NCI-H2107 treated with DMSO at 0.1 percent for 48 hours (cell line): ENCODE measurements around the gene FIG4.
"Not testable (repeated sequence)": the region's sequence is repeated elsewhere in the genome, so short reads cannot be mapped to it uniquely, and the experiment has no call there.

ENCODE experiments used
- DNase-seq: peaks from one replicate; lab custom pipeline; 2025; ENCODE audit not compliant: unreplicated experiment; lab: John Stamatoyannopoulos, UW

Gene FIG4

DNA sequence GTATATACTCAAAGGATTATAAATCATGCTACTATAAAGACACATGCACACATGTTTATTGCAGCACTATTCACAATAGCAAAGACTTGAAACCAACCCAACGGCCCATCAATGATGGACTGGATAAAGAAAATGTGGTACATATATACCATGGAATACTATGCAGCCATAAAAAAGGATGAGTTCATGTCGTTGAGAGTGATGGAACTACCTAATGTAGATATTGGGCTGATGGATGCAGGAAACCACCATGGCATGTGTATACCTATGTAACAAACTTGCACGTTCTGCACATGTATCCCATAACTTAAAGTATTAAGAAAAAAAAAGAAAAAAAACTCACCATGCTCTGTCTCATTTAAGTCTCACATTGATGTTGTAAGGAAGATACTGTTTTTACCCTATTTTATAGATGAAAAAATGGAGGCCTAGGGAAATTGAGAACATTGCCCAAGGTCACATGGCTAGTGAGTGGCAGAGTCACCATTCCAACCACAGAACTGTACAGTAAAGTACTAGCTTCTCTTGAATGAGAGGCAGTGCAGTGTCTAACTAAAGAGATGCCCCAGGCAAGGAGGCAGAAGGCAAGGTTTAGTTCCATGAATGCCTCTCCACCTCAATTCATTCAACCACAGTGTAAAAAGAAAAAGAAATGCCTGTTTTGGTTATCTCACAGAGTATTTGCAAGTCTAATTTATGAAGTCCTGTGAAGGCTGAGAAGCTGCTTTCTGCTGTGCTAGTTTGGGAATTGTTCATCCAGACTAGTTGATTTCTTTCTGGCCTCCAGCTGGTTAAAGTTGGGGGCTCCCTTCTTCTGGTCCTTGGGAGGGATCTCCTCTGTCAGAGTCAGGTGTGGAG lies 68.2 kb downstream of the FIG4 start:
- no peak for DNase-seq

DNA sequence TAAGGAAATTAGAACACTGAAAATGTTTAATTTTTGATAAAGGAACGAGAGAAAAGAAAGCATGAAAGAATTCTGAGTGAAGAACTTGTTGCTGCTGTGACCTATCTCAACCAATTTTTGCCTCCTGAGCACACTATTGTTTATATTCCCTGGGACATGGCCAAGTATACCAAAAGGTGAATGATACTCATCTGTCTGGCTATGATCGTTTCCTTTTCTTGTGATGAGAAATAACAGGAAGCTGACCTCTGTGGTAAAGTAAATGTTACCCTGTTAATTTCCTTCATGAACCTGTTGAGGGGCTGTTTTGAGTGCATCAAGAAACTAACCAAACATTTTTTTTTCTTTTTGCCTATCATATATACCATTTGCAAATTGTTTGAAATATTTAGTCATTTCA lies 69.1 kb downstream of the FIG4 start:
- no peak for DNase-seq

DNA sequence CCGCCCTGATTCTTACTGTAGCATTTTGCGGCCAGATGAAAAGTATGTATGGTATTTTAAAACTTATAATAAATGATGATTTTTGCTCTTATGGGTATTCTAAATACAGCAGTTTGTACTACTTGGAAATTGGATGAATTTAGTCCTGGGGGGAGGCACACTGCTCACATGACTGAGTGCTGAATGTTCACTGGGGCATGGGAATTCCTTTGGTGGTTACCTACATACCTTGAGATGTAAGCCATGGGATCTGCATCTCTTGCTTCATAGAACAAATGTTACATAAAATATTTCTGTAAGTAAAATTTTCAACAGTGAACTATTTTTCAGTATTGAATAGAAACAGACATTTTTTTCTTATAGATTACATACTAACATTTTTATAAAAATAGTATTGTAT lies 71.1 kb downstream of the FIG4 start:
- no peak for DNase-seq

DNA sequence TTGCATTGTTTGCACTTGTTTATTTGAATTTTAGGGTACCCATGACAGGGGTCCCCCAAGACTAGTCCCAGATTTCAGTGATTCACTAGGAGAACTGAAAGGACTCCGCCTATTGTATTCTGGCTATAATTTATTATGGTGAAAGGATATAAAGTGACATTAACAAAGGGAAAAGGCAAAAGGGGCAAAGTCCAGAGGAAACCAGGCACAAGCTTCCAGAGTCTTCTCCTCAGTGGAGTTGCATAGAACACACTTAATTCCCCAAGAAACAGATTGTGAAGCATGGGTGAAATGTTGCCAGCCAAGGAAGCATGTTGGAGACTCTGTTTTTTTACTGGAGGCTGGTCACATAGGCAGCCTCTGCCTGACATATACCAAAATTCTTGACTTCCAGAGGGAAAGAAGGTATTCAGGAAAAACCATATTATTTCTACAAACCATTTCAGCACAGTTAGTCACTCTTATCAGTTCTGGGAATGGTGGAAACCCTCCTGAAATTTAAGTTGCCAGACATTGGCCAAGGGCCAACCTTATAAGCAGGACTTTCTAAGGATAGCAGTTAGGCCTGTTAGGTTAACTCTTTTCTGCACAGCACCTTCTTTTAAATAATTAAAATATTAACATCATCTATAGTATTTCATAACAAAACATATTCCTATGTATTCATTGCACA lies 71.8 kb downstream of the FIG4 start:
- DNase-seq, result no peak

DNA sequence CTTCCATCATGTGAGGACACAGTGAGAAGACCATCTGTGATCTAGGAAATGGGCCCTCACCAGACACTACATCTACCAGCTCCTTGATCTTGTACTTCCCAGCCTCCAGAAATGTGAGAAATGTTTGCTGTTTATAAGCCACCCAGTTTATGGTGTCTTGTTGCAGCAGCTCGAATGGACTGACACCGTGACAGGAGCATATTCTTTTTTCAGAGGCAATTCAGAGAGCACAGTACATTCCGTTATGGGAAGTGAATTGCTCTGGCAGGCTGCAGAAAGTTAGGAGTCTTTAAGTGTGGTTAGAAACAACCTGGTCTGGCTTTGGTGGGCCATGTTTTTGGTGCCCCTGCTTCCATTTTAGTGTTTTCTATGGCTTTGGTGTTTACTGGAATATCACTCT lies 75.1 kb downstream of the FIG4 start:
- DNase-seq, result no peak

DNA sequence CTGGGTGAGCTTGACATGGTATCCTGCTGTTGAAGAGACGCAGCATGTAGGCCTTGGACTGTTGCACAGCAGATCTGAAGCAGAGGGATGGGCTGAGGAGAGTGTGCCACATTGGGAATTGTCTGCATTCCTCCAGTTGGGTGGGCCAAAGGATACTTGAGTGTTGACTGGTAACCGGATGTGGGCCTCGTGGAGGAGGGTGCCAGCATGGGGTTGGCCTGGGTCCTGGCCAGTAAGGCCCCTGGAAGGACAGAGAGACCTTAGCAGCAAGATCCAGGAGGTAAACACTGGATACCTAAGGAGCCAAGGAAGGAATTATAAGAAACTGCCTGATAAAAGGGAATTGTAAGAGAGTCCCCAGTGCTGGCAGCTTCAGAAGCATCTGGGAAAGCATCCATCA lies 76.9 kb downstream of the FIG4 start:
- no peak for DNase-seq

DNA sequence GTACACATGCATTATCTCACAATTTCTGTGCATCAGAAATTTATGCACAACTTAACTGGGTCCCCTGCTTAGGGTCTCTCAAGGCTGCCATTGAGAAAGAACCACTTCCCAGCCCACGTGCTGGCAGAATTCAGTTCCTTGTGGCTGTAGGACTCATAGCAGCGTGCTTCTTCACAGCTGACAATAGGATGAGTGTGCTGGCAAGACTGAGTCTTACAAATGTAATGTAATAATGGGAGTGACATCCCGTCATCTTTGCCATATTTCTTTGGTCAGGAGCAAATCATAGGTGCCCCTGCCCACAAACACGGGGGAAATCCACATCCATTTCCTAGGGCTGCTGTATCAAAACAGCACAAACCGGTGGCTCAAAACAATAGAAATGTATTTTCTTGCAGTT lies 77.4 kb downstream of the FIG4 start:
- no peak for DNase-seq

DNA sequence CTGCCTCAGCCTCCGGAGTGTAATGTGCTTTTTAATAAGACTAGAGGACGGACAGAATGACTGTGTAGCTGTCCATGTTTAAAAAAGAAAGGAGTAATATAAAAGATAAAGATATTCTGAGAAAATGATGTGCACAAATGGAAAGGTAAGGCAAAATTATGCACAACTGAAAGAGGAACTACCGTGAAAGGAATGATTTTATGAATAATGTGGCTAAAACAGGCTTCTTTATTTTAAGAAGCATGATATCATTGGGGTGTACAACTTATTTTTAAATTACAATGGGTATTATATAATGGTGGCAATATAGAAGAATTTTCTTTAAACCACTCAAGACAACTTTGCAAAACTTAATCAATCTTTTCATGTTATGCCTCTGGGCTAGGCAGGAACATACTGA lies 78.1 kb downstream of the FIG4 start:
- no peak for DNase-seq

DNA sequence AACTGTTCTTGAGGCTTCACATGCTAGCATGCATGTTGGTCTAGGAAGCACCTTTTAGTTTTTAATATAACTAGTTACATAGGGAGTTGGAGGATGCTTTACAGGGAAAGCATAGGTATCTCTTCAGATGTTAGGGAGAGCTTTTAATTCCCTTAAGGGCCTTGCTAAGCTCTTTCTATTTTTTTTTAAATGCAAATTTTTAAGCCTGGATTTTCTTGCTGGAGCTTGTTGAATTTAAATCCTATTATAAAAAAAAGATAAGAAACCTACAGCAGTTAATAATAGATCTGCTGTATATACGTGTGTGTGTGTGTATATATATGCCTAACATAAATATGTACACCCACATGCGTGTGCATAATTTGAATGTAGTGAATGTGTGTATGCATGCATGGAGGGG lies 79.0 kb downstream of the FIG4 start:
- no peak for DNase-seq

DNA sequence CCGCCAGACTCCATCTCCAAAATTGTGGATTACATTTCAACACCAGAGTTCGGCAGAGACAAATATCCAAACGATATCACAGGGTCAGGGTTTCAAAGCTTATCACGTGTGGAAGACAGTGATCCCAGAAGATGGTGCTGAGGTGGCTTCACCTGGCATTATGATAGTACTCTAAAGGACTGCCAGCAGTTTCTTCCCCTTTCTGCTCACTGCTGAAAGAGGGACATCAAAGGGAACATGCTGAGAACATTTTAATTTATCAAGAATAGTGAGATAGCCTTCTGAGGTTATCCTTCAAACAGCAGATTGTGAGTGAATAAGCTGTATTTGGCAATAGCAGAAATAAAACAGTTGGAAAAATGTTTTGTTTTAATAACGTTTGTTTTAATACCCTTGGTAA lies 79.7 kb downstream of the FIG4 start:
- no peak for DNase-seq

DNA sequence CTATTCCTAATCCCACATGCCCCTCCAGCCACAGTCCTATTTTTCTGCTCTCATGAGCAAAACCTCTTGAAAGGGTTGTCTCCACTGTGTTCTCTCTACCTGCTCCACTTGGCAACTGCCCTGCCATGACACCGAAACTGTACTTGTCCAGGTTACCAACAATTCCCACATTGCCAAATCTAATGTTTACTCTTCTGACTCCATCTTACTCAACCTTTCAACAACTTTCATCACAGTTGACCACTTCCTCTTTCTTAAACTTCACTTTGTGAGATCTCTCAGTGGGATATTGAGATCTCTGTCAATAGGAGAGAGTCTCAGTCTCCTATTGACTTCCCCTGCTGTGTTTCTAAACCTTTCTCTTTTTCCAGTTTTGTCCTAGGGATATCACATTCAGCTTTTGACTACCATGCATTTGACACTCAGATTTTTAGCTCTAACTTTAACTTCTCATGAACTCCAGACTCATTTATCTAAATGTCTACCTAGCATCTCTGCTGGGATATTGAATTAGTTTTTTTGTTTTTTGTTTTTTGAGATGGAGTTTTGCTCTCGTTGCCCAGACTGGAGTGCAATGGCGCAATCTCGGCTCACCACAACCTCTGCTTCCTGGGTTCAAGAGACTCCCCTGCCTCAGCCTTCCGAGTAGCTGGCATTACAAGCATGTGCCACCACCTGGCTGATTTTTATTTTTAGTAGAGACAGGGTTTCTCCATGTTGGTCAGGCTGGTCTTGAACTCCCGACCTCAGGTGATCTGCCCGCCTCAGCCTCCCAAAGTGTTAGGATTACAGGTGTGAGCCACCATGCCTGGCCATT lies 81.1 kb downstream of the FIG4 start:
- DNase-seq, result not testable (repeated sequence)

DNA sequence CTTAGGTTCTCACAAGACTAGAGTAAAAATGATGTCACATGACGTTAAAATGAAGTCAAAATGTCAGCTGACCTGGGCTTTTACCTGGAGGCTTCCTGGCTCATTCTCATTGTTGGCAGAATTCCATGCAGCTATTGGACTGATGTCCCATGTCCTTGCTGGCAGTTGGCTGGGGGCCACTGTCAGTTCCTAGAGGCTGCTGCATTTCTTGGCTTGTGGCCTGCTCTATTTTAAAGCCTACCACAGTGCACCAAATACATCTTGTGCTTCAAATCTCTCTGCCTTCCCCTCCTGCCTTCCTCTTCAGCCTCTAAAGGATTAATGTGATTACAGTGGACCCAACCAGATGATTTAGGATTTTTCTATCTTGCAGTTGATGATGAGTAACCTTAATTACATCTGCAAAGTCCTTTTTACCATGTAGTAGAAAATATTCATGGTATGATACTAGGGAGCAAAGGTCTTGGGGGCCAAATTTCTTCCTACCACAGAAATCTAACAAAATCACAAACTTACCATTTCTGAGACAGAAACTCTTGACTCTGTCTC lies 81.9 kb downstream of the FIG4 start:
- no peak for DNase-seq

DNA sequence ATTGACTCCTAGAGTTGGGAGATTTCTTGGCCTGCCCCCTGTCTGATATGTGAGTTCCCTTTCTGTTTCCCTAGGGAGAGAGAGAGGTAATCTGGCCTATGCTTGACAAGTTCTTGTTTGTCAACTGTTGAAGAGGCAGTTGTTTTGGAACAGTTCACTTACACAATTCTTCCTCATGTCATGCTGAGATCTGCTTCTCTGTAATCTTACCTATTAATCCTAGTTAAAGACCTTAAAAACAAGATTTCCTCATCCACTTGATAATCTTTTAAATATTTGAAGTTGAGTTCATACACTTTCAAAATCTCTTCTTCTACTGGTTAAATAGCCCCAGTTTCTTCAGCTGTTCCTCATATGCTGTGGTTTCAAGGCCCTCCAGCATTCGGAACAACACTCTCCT lies 89.9 kb downstream of the FIG4 start:
- DNase-seq, result no peak

DNA sequence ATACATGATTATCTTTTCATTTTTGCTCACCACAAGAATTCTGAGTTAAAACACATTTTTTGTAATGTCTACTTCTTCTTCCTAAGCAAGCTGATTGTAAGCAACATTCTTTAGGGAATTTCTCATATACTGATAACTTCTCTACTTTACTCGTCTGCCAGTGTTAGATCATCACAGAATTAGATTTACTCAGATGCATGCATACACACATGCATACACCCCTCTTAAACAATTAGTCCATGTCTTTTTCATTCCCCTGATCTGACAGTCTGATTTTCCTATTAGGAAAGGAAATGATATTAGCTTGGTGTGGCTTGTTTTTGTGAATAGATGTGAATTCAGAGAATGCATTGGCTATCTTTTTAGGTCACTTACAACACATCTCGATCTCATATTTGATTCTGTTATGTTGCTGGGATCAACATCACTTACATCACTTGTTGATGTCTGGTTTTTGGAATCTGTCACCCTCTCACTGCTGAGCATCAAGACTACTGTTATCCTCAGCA lies 91.4 kb downstream of the FIG4 start:
- DNase-seq, result no peak

DNA sequence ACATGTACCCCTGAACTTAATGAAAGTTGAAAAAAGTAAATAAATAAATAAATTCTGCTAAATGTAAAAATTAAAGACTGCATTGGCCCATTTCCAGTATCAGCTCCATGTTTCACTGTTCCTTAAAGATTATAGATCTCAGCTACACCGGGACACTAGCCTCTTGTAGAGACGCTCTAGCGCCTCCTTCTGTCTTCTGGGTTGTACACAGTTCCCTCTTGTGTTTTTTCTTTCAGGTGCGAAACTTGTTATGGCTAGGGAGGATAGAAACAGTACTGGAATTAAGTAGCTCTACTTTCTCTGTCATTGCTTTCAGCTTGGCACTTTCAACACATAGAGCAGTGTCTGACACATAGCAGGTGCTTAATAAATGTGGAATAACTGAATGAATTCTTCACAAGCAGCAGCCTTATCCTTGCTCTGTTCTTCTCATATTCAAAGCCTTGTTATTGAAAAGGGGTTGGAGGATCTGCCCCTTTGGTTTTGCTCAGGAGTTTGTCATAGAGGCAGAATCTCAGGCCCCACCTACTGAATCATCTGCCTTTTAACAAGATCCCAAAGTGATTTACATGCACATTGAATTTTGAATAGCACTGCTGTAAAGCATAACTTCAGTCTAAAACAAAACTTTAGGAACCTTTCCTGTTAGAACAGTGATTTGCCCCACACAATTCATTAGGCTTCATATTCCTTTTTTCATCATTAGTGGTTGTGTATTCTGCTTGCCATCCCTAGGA lies 92.3 kb downstream of the FIG4 start:
- DNase-seq, result no peak

DNA sequence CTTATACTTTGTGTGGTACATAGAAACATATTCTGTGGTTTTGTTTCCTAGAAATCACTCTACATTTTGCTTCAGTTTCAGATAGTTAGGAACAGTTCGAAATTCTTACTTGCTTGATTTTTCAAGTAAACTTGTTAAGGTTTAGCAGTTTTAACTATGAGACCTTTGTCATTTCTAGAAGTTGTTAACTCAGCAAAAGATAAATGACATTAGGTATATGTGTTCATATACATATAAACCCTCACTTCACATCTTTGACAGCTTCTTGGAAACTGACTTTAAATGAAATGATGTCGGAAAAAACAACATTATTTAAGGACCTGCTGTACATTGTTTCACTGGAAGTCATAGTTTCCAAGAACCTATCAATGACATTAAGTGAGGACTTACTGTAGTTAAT lies 96.2 kb downstream of the FIG4 start:
- no peak for DNase-seq

DNA sequence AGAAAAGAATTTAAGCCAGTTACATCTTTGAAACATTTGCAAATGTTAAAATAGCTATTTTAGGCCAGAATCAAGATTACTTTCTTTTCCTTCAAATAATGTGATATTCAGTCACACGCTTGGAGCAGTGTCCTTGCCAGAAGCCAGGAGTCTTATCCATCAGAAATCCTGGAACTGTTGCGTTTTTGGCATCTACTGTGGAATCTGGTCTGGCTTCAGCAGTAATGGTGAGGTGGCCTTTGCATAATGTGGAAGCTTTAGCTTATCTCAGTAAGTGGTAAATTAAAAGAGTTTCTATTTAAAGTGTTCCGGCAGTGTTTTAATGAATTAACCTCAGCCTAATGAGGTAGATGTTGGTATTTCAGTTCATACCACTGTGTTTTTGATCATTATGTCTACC lies 97.6 kb downstream of the FIG4 start:
- no peak for DNase-seq

DNA sequence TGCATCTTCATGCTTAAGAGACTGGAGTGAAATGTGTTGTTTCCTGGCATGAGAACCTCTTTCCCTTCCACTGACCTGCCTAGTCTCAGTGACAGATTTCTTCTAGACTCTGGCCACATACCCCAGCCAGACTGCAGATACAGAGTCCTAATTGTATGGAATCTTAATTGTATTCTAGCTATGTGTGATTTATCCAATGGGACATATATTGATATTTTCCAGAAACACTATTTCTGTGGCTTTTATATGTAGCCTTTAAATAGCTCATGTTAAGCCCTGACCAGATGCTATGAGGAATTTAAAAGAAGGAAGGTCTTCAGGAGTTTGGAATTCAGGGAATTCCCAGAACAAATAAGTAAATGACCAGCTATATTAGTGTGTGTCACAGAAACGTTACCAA lies 99.0 kb downstream of the FIG4 start:
- DNase-seq, result no peak

DNA sequence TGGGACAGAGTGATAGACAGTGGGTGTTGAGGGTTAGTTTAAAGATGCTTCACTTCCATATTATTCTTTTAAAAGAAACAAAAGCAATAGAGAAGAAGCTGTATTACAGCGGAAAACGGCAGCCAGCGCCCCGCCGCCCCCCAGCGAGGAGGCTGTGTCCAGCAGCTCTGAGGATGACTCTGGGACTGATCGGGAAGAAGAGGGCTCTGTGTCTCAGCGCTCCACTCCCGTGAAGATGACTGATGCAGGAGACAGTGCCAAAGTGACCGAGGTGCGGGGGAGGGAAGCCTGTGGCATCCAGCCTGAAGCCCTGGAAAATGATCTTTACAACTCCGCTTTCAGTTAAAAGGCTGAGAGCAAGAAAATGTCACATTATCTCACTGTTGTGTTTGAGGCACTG lies 100.2 kb downstream of the FIG4 start:
- no peak for DNase-seq

DNA sequence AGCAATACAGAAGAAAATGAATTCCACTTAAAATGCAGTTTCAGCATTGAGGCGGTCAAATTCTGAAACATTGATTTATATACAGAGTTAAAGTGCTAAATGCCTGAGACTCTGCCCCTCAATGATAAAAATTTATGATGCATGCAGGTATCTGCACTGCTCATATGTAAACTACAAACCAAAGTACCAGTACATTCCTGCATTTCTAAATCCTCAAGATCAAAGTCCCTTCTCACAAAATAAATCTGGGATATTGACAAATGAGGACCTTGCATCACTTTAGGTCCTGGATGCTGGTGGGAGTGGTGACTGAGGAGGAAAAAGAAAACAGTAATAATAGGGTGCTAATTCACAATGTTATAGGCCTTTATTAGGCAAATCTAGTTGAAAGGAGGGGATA lies 101.9 kb downstream of the FIG4 start:
- no peak for DNase-seq

DNA sequence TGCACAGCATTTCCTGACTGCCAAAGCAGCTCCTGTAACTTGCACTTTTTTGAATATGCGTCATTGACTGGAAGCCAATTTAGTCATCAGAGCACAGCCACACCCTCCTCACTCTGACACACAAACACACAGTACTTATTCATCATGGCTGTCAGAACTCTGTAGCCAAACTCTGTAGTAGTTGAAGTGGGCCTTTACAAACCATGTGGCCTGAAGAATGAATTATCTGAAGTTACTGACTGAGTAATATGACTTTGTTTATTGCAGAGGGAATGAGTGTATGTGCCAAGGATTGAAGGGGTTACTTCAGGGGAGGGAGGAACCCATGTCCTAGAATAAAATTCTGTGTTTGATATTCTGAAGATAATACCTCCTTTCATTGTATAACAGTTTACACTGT lies 102.7 kb downstream of the FIG4 start:
- DNase-seq, result peak; percentile 57
